DND-41 (cell line): ENCODE results near the gene PAK1.

Experiments used
- CTCF ChIP-seq: IDR thresholded peaks from 2 replicates; pipeline ENCODE4 v1.5.1; 2012; ENCODE audit warnings: borderline replicate concordance, low read length, moderate library complexity, mild to moderate bottlenecking; ENCODE audit not compliant: poor library complexity, severe bottlenecking; ENCODE audit errors: extremely low read depth
- EZH2 ChIP-seq: IDR thresholded peaks from 3 replicates; pipeline ENCODE4 v1.6.1; 2012; ENCODE audit warnings: borderline replicate concordance, low read depth, mild to moderate bottlenecking, moderate library complexity, low read length, inconsistent platforms; ENCODE audit not compliant: severe bottlenecking

- no peak for TF ChIP-seq CTCF
- TF ChIP-seq EZH2, result no peak
These were observed 54.8 kb downstream of the PAK1 start for GRCh38 chr11:77418971-77419597.
